Trophoblast cell (in vitro differentiated cells and primary cell): Measurements from ENCODE around the gene MAPK11.

Experiments used
- DNase-seq, 2 donors: peaks; one replicate each; pipeline ENCODE4 v3.0.0-alpha.2; 2016
- H2AFZ ChIP-seq: 2 replicates; pipeline ENCODE4 v1.6.1; 2013; ENCODE audit warnings: low read length, moderate library complexity, mild to moderate bottlenecking; ENCODE audit not compliant: insufficient read depth, poor library complexity
- H2AK5ac ChIP-seq: 2 replicates; pipeline ENCODE4 v1.6.1; 2013; ENCODE audit warnings: mild to moderate bottlenecking, low read length
- H2BK120ac ChIP-seq: 2 replicates; pipeline ENCODE4 v1.6.1; 2013; ENCODE audit warnings: low read length, mild to moderate bottlenecking, moderate library complexity; ENCODE audit not compliant: insufficient read depth, poor library complexity
- H2BK12ac ChIP-seq: 2 replicates; pipeline ENCODE4 v1.6.1; 2013; ENCODE audit warnings: mild to moderate bottlenecking, low read length, moderate library complexity
- H2BK5ac ChIP-seq: 2 replicates; pipeline ENCODE4 v1.6.1; 2013; ENCODE audit warnings: low read length, low read depth, moderate library complexity, mild to moderate bottlenecking; ENCODE audit not compliant: poor library complexity
- H3K14ac ChIP-seq: 2 replicates; pipeline ENCODE4 v1.6.1; 2013; ENCODE audit warnings: mild to moderate bottlenecking, low read length
- H3K18ac ChIP-seq: 2 replicates; pipeline ENCODE4 v1.6.1; 2013; ENCODE audit warnings: mild to moderate bottlenecking, low read length
- H3K23ac ChIP-seq: 2 replicates; pipeline ENCODE4 v1.6.1; 2013; ENCODE audit warnings: low read length
- H3K27ac ChIP-seq: 2 replicates; pipeline ENCODE4 v1.5.1; 2013; ENCODE audit warnings: low read depth, mild to moderate bottlenecking, inconsistent platforms, low read length, moderate library complexity
- H3K27me3 ChIP-seq: 2 replicates; pipeline ENCODE4 v1.6.1; 2013; ENCODE audit warnings: inconsistent platforms, mild to moderate bottlenecking, low read length, moderate library complexity; ENCODE audit not compliant: insufficient read depth
- H3K36me3 ChIP-seq, 2 experiments: 1 replicate in 1 of 2; 2 replicates in 1 of 2; pipeline ENCODE4 v1.6.1; 2013; ENCODE audit warnings: low read length in 2 of 2, mild to moderate bottlenecking in 2 of 2, moderate library complexity in 1 of 2; ENCODE audit not compliant: insufficient read depth in 2 of 2, control insufficient read depth in 1 of 2
- H3K4ac ChIP-seq: 2 replicates; pipeline ENCODE4 v1.6.1; 2013; ENCODE audit warnings: low read depth, mild to moderate bottlenecking, low read length, moderate library complexity
- H3K4me1 ChIP-seq, 2 experiments: 1 replicate in 1 of 2; 2 replicates in 1 of 2; pipeline ENCODE4 v1.6.1; 2013; ENCODE audit warnings: low read length in 2 of 2, mild to moderate bottlenecking in 2 of 2, moderate library complexity in 1 of 2; ENCODE audit not compliant: insufficient read depth in 2 of 2, control insufficient read depth in 1 of 2
- H3K4me2 ChIP-seq: 2 replicates; pipeline ENCODE4 v1.6.1; 2013; ENCODE audit warnings: inconsistent platforms, mild to moderate bottlenecking, low read length, moderate library complexity
- H3K4me3 ChIP-seq: 2 replicates; pipeline ENCODE4 v1.5.1; 2013; ENCODE audit warnings: mild to moderate bottlenecking, low read depth, low read length, inconsistent platforms
- H3K79me1 ChIP-seq: one replicate; pipeline ENCODE4 v1.6.1; 2013; ENCODE audit warnings: low read length
- H3K79me2 ChIP-seq: 2 replicates; pipeline ENCODE4 v1.6.1; 2013; ENCODE audit warnings: low read length, mild to moderate bottlenecking; ENCODE audit not compliant: control insufficient read depth, insufficient read depth, poor library complexity
- H3K9ac ChIP-seq: 2 replicates; pipeline ENCODE4 v1.6.1; 2013; ENCODE audit warnings: mild to moderate bottlenecking, low read length
- H3K9me3 ChIP-seq: 2 replicates; pipeline ENCODE4 v1.6.1; 2013; ENCODE audit warnings: low read depth, mild to moderate bottlenecking, control low read depth, inconsistent platforms, low read length; ENCODE audit not compliant: insufficient read depth
- H4K12ac ChIP-seq: 2 replicates; pipeline ENCODE4 v1.6.1; 2013; ENCODE audit warnings: low read depth, mild to moderate bottlenecking, low read length, moderate library complexity
- H4K8ac ChIP-seq: 2 replicates; pipeline ENCODE4 v1.6.1; 2013; ENCODE audit warnings: low read depth, mild to moderate bottlenecking, low read length, moderate library complexity
- H4K91ac ChIP-seq: one replicate; pipeline ENCODE4 v1.6.1; 2013; ENCODE audit warnings: low read depth, mild to moderate bottlenecking, low read length, moderate library complexity
- WGBS: extraction: QIAGEN DNeasy Blood & Tissue Kit; methylation state at CpG from one replicate; pipeline ENCODE4 v1.1.7; 2013; ENCODE audit warnings: missing lambda C conversion rate; ENCODE audit not compliant: insufficient read length, insufficient coverage; ENCODE audit errors: extremely low coverage; 5-methylcytosine and 5-hydroxymethylcytosine counted together

MAPK11 gene

GRCh38 chr22:50304528-50305392 lies 34.6 kb upstream of the MAPK11 start:
- H3K79me1 ChIP-seq: peaks cover 36% of the 10 kb centered on the region

GRCh38 chr22:50303848-50304527 lies 33.8 kb upstream of the MAPK11 start:
- peak overlapping the region; percentile 28 for H2AK5ac ChIP-seq
- no peak overlapping the region for H3K9ac ChIP-seq
- H3K18ac ChIP-seq: peak overlapping the region; percentile 56
- H3K4me1 ChIP-seq: peaks cover 49 to 52% of the 10 kb centered on the region in 2 experiments
- H2BK120ac ChIP-seq: no peak overlapping the region
- peak overlapping the region; percentile 30 for H3K14ac ChIP-seq
- H4K91ac ChIP-seq: peak overlapping the region; percentile 22
- H3K4me2 ChIP-seq: peak overlapping the region; percentile 23
- H3K27ac ChIP-seq: peak overlapping the region; percentile 7
- DNase-seq: peak; percentile 99
- no peak overlapping the region for H2AFZ ChIP-seq
- H3K4me3 ChIP-seq: no peak overlapping the region
- WGBS: no CpG with 5 or more reads among the region's 11 CpGs
- H3K23ac ChIP-seq: no peak overlapping the region
- peaks cover 19% of the 10 kb centered on the region for H3K79me2 ChIP-seq
- peak overlapping the region; percentile 46 for H4K12ac ChIP-seq
- H2BK5ac ChIP-seq: no peak overlapping the region
- peaks cover 6% of the 10 kb centered on the region in 2 experiments for H3K36me3 ChIP-seq
- H3K79me1 ChIP-seq: peaks cover 38% of the 10 kb centered on the region
- H3K27me3 ChIP-seq: no peaks in the 10 kb centered on the region
- H2BK12ac ChIP-seq: peak overlapping the region; percentile 59
- no peak overlapping the region for H3K4ac ChIP-seq
- no peaks in the 10 kb centered on the region for H3K9me3 ChIP-seq
- peak overlapping the region; percentile 36 for H4K8ac ChIP-seq

More at GRCh38 chr22:50304528-50305392, 34.6 kb upstream of the MAPK11 start:
- DNase-seq: peak in 1 of 2 donors; percentile 44
- Histone ChIP-seq H3K4ac (peak overlapping the region; percentile 28), H3K23ac (no peak overlapping the region), H3K4me3 (no peak overlapping the region), H3K79me2 (peaks cover 16% of the 10 kb centered on the region), H2AFZ (no peak overlapping the region), H3K27ac (no peak overlapping the region), H2AK5ac (peak overlapping the region; percentile 28), H4K12ac (peak overlapping the region; percentile 46), H3K36me3 (peaks cover 6% of the 10 kb centered on the region in 2 experiments), H3K14ac (peak overlapping the region; percentile 30), H3K9me3 (no peaks in the 10 kb centered on the region), H2BK5ac (no peak overlapping the region), H2BK12ac (peak overlapping the region; percentile 59), H4K8ac (peak overlapping the region; percentile 36), H3K18ac (peak overlapping the region; percentile 63), H3K27me3 (no peaks in the 10 kb centered on the region), H3K4me2 (no peak overlapping the region), H3K9ac (no peak overlapping the region), H2BK120ac (no peak overlapping the region), H4K91ac (peak overlapping the region; percentile 90), H3K4me1 (peaks cover 45 to 49% of the 10 kb centered on the region in 2 experiments)
- no CpG with 5 or more reads among the region's 22 CpGs for WGBS

- Histone ChIP-seq H3K9ac (no peak overlapping the region), H3K4ac (peak overlapping the region; percentile 2), H2AK5ac (peak overlapping the region; percentile 36), H3K36me3 (peaks cover 6% of the 10 kb centered on the region in 2 experiments), H3K4me3 (no peak overlapping the region), H3K27me3 (no peaks in the 10 kb centered on the region), H3K18ac (peak overlapping the region; percentile 47), H4K8ac (peak overlapping the region; percentile 13), H3K79me2 (peaks cover 21% of the 10 kb centered on the region), H2BK12ac (peak overlapping the region; percentile 2), H3K27ac (peak overlapping the region; percentile 7), H2BK5ac (peak overlapping the region; percentile 16), H2BK120ac (no peak overlapping the region), H3K4me2 (no peak overlapping the region), H3K23ac (no peak overlapping the region), H4K91ac (peak overlapping the region; percentile 8), H3K79me1 (peaks cover 41% of the 10 kb centered on the region), H4K12ac (no peak overlapping the region), H3K14ac (peak overlapping the region; percentile 2), H3K9me3 (no peaks in the 10 kb centered on the region), H2AFZ (no peak overlapping the region), H3K4me1 (peaks cover 52 to 53% of the 10 kb centered on the region in 2 experiments)
- WGBS: no CpG with 5 or more reads among the region's 7 CpGs
- DNase-seq: no peak
Observed at GRCh38 chr22:50303515-50303847, 33.3 kb upstream of the MAPK11 start.

GRCh38 chr22:50302564-50302963 lies 32.4 kb upstream of the MAPK11 start:
- H3K9me3 ChIP-seq: no peaks in the 10 kb centered on the region
- H2BK12ac ChIP-seq: no peak overlapping the region
- H3K79me1 ChIP-seq: peaks cover 35% of the 10 kb centered on the region
- no peaks in the 10 kb centered on the region for H3K27me3 ChIP-seq
- H3K4me2 ChIP-seq: no peak overlapping the region
- H3K14ac ChIP-seq: no peak overlapping the region
- no peak overlapping the region for H3K23ac ChIP-seq
- H4K12ac ChIP-seq: no peak overlapping the region
- no peak overlapping the region for H3K4me3 ChIP-seq
- peaks cover 47 to 48% of the 10 kb centered on the region in 2 experiments for H3K4me1 ChIP-seq
- H2AK5ac ChIP-seq: no peak overlapping the region
- no CpG with 5 or more reads among the region's 5 CpGs for WGBS
- peaks cover 6% of the 10 kb centered on the region in 2 experiments for H3K36me3 ChIP-seq
- H3K4ac ChIP-seq: no peak overlapping the region
- H4K91ac ChIP-seq: no peak overlapping the region
- DNase-seq: no peak
- H2AFZ ChIP-seq: peak overlapping the region; percentile 60
- H2BK5ac ChIP-seq: no peak overlapping the region
- H4K8ac ChIP-seq: no peak overlapping the region
- H3K79me2 ChIP-seq: peaks cover 21% of the 10 kb centered on the region
- no peak overlapping the region for H3K27ac ChIP-seq
- no peak overlapping the region for H3K9ac ChIP-seq
- no peak overlapping the region for H2BK120ac ChIP-seq
- no peak overlapping the region for H3K18ac ChIP-seq
